ENCODE measurements around the gene TIE1.

Gene TIE1

GRCh38 chr1:43293896-43294760 is 6.7 kb upstream of the TIE1 start:
- DNase-seq: no peak

GRCh38 chr1:43294761-43295160 is 6.0 kb upstream of the TIE1 start:
- DNase-seq: no peak

- DNase-seq: no peak
Observed at GRCh38 chr1:43296207-43296606, 4.6 kb upstream of the TIE1 start.

DNA sequence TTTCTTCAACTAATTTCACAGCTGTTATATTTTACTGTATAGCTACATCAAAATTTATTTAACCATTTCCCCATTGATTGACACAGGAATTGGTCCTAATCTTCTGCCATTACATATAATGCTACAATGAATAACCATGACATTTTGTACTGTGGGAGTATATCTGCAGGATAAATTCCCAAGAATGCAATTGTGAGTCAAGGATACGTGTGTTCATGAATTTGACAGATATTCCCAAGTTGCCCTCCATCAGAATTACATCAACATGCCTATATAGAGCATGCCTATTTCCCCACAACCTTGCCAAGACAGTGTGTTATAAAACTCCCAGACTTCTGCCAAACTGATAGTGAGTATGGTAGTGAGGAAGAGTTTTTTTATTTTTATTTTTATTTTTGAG is 2.7 kb upstream of the TIE1 start:
- no peak for DNase-seq

- DNase-seq: no peak
Observed at GRCh38 chr1:43299101-43299500, 1.7 kb upstream of the TIE1 start.

- no peak for DNase-seq
Observed at GRCh38 chr1:43302201-43302600, 1.4 kb downstream of the TIE1 start.

GRCh38 chr1:43302721-43303470 is 2.1 kb downstream of the TIE1 start:
- no peak for DNase-seq

DNA sequence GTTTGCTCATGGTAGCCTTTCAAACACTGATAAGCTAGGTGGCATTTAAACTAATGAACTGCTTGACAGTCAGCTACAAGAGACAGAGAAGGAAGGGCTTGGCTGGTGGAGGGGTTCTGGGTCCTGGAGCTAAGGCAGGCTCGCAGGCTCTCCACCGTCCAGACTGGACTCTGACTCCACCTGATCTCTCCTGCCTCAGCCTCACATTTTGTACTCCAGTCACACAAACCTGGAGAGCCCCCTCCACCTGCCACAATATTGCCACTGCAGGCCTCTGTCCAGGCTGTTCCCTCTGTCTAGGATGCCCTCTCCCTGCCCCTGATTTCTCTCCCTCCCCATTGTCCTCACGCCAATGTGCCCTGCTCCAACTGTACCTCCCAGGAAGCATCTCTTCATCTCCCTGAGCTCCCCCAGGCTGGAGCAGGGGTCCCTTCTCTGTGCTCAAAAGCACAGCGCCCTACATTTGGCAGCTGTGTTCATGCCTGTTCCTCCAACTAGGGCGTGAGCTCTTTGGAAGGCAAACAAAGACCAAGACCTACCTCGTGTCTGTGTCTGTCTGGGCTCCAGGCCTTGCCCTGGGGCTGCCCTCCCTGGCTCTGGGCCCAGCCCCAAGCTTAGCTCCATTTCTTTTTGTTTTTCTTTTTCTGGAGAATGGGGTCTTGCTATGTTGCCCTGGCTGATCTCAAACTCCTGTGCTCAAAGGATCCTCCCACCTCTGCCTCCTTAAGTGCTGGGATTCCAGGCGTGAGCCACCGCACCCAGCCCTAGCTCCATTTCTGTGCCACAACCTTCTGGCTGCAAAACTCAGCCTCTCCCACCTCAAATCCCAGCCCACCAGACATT is 2.9 kb downstream of the TIE1 start:
- DNase-seq: no peak

- no peak for DNase-seq
Observed at GRCh38 chr1:43304314-43304681, 3.5 kb downstream of the TIE1 start.

DNA sequence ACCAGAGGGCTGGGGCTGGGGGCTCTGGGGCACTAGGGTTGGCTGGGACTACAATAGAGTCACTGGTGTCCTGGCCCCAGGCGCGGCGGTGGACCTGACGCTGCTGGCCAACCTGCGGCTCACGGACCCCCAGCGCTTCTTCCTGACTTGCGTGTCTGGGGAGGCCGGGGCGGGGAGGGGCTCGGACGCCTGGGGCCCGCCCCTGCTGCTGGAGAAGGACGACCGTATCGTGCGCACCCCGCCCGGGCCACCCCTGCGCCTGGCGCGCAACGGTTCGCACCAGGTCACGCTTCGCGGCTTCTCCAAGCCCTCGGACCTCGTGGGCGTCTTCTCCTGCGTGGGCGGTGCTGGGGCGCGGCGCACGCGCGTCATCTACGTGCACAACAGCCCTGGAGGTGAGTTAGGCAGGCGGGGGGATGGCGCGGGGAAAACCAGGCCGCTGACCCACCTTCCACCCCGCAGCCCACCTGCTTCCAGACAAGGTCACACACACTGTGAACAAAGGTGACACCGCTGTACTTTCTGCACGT is 4.1 kb downstream of the TIE1 start:
- DNase-seq: no peak

GRCh38 chr1:43305461-43305860 is 4.7 kb downstream of the TIE1 start:
- no peak for DNase-seq

DNA sequence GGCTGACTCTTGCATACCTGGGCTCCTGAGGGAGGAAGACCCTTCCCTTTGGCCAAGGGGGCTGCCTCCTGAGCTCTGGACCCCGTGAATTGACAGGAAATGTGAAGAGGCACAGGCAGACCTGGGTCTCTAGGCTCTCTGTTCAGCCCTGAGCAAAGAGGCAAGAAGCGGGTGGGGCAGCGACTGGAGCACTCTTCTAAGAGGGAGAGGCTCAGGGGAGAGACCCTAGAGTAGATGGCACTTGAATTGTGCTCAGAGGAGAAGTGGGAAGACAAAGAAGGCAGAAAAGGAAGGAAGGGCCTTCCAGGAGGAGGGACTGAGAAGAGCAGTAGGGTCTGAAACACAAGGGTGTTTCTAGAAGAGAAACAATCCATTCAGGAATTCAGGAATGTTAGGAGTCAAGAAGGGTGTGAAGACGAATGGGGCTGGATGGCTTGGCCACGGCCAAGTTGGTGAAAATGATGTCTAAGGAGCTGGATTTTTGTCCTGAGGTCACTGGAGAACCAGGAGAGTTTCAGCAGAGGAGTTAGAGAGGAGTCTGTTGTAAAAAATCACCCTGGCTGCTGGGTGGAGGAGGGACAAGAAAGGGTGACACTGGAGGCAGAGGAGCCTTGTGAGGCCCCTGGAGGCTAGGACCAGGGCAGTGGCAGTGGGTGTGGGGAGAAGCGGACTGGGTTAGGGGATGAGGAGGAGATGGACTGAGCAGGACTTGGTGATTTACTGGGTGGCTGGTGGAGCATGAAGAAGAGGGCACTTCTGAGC is 5.3 kb downstream of the TIE1 start:
- no peak for DNase-seq

DNA sequence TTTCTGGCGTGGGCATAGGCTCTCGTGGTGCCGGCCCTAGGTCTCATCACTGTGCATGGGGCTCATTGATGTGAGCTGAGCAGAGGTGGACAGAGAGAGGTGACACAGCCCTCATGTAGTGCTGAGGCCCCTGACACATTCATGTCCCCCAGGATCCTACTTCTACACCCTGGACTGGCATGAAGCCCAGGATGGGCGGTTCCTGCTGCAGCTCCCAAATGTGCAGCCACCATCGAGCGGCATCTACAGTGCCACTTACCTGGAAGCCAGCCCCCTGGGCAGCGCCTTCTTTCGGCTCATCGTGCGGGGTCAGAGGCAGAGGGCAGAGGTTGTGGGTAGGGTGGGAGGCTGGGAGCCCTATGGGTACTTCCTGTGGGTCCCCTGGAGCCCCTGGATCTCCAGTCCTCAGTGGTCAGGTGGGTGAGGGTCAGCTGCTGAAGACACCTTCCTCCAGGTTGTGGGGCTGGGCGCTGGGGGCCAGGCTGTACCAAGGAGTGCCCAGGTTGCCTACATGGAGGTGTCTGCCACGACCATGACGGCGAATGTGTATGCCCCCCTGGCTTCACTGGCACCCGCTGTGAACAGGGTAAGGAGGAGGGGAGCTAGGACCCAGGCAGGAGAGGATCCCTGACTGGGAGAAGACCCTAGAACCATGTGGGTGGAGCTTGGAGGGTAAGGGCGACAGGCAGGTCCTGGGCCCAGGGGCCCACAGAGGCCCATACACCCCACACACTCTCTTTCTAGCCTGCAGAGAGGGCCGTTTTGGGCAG is 6.1 kb downstream of the TIE1 start:
- no peak for DNase-seq

DNA sequence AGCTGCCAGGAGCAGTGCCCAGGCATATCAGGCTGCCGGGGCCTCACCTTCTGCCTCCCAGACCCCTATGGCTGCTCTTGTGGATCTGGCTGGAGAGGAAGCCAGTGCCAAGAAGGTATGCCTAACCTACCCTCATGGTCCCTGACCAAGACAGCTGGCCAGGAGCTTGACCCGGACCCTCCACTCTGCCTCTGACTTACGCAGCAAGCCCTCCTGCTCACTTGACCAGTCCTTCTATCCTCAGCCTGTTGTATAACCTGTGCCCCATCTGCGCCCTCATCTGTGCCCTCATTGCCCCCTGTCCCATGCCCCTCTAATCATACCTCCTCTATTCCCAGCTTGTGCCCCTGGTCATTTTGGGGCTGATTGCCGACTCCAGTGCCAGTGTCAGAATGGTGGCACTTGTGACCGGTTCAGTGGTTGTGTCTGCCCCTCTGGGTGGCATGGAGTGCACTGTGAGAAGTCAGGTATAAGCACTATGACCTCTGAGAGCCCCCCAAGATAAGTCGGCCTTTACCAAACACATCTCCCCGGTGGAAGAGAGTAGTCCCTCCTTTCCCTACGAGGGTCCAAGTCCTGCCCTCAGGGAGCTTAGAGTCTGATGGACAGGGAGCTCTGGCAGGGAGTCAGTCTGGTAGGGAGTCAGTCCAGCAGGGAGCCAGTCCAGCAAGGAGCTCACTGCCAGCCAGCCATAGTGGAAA is 6.8 kb downstream of the TIE1 start:
- DNase-seq: no peak

DNA sequence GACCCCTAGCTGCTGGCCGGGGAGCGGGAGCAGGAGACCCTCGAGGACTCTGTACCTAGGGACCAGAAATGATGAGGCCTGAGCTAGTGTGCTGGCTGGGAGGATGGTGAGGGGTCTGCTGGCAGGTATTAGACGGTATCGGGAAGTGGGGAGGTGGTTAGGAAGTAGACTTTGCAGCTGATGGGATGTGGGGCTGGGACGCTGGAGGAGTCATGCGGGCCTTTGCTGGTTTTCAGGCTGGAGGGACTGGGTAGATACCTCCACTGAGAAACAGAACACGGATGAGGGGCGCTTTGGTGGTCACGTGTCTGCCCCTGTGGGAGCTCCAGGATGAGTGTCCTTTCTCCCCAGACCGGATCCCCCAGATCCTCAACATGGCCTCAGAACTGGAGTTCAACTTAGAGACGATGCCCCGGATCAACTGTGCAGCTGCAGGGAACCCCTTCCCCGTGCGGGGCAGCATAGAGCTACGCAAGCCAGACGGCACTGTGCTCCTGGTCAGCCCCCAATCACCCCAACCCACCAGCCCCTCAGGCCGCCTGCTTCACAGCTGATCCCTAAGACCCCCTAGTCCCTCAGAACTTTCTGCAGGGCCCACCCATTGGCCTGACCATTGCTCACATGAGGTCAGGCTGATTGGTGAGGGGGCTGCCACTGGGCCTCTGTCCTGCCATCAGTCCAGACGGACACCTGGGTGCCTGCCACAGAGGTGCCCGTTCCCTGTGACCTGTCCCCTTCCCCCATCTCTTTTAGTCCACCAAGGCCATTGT is 8.0 kb downstream of the TIE1 start:
- no peak for DNase-seq

GRCh38 chr1:43309405-43310025 is 8.7 kb downstream of the TIE1 start:
- no peak for DNase-seq

- DNase-seq: no peak
Observed at GRCh38 chr1:43311521-43311920, 10.7 kb downstream of the TIE1 start.

DNA sequence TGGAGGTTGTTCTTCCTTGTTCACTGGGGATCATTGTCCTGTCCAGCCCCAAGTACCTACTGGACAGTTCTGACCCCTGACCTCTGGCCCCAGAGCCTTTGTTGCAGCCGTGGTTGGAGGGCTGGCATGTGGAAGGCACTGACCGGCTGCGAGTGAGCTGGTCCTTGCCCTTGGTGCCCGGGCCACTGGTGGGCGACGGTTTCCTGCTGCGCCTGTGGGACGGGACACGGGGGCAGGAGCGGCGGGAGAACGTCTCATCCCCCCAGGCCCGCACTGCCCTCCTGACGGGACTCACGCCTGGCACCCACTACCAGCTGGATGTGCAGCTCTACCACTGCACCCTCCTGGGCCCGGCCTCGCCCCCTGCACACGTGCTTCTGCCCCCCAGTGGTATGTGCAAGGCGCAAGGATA is 11.4 kb downstream of the TIE1 start:
- no peak for DNase-seq

GRCh38 chr1:43312663-43313515 is 12.1 kb downstream of the TIE1 start:
- no peak for DNase-seq
